Activated CD4-positive, alpha-beta T cell treated with anti-CD3 and anti-CD28 coated beads, Interleukin-2, Interleukin-4, amounts not matched to agents 100 ng/mL and 50 ng/mL, durations not matched to agents 16 hours and 8 hours (primary cell): ENCODE measurements around the gene PAX4.

Experiments
- DNase-seq: peaks from one replicate; pipeline ENCODE4 v3.0.0-alpha.2; 2020; ENCODE audit warnings: low spot score

Gene PAX4

GRCh38 chr7:127629268-127629854 is 11.4 kb upstream of the PAX4 start:
- DNase-seq: peak; percentile 26

- no peak for DNase-seq
Observed at GRCh38 chr7:127628445-127628844, 10.5 kb upstream of the PAX4 start.

GRCh38 chr7:127625331-127625730 is 7.4 kb upstream of the PAX4 start:
- DNase-seq: no peak

- no peak for DNase-seq
Observed at GRCh38 chr7:127620406-127621233, 2.7 kb upstream of the PAX4 start.

GRCh38 chr7:127619681-127620405 is 1.9 kb upstream of the PAX4 start:
- no peak for DNase-seq

- DNase-seq: no peak
Observed at GRCh38 chr7:127618775-127619174, 833 bp upstream of the PAX4 start.

- DNase-seq: no peak
Observed at GRCh38 chr7:127616724-127617123, 1.2 kb downstream of the PAX4 start.

- no peak for DNase-seq
Observed at GRCh38 chr7:127612263-127612662, 5.7 kb downstream of the PAX4 start.

GRCh38 chr7:127609297-127609696 is 8.6 kb downstream of the PAX4 start:
- DNase-seq: no peak

GRCh38 chr7:127608446-127608845 is 9.5 kb downstream of the PAX4 start:
- DNase-seq: no peak

GRCh38 chr7:127600885-127601284 is 17.1 kb downstream of the PAX4 start:
- no peak for DNase-seq

GRCh38 chr7:127598318-127598717 is 19.6 kb downstream of the PAX4 start:
- no peak for DNase-seq

GRCh38 chr7:127595737-127596136 is 22.2 kb downstream of the PAX4 start:
- DNase-seq: no peak

- no peak for DNase-seq
Observed at GRCh38 chr7:127594490-127594889, 23.5 kb downstream of the PAX4 start.

GRCh38 chr7:127592550-127592949 is 25.4 kb downstream of the PAX4 start:
- no peak for DNase-seq

- no peak for DNase-seq
Observed at GRCh38 chr7:127591591-127591990, 26.4 kb downstream of the PAX4 start.

GRCh38 chr7:127591189-127591588 is 26.8 kb downstream of the PAX4 start:
- DNase-seq: no peak

GRCh38 chr7:127589896-127590295 is 28.0 kb downstream of the PAX4 start:
- no peak for DNase-seq

- DNase-seq: peak; percentile 20
Observed at GRCh38 chr7:127588697-127589482, 29.1 kb downstream of the PAX4 start.

GRCh38 chr7:127588019-127588696 is 29.8 kb downstream of the PAX4 start, which contains the start of gene ARF5:
Gene ARF5, plus strand, starts transcription at chr7:127588411. Its CDS starts 88 bp downstream, at chr7:127588499.
- peak; percentile 82 for DNase-seq

GRCh38 chr7:127587663-127588018 is 30.3 kb downstream of the PAX4 start:
- DNase-seq: no peak

- DNase-seq: no peak
Observed at GRCh38 chr7:127586346-127586745, 31.6 kb downstream of the PAX4 start.
